GM12878 (cell line): ENCODE data around the gene ITLN1.

Experiments used
- CREB1 ChIP-seq: IDR thresholded peaks from 2 replicates; pipeline ENCODE4 v1.6.1; 2012; ENCODE audit warnings: low read depth, mild to moderate bottlenecking, inconsistent platforms
- TAF1 ChIP-seq: IDR thresholded peaks from 2 replicates; pipeline ENCODE4 v1.6.1; 2011; ENCODE audit warnings: mild to moderate bottlenecking, low read depth, low read length, borderline replicate concordance
- TCF12 ChIP-seq: IDR thresholded peaks from 2 replicates; pipeline ENCODE4 v1.6.1; 2011; ENCODE audit warnings: low read depth, mild to moderate bottlenecking, low read length

DNA sequence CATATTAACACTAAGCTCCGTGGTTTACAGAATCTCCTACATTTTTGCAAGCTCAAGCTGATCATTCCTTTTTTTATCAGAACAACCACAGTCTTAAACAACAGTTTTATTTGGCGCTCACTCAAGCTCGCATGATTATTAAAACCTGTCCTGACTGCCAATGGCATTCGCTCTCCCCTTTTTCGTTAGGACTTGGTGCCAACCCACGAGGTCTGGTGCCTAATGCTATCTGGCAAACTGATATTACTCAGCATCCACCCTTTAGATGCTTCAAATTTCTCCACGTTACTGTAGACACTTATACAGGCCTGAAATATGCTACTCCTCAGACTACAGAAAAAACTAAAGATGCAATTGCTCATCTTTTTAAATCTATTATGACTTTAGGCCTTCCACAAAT, 23.0 kb upstream of the ITLN1 start:
- TF ChIP-seq CREB1 = no peak
- no peak for TF ChIP-seq TAF1
- TF ChIP-seq TCF12 = no peak
